ENCODE data around the gene ZCCHC24.

ZCCHC24 gene

DNA sequence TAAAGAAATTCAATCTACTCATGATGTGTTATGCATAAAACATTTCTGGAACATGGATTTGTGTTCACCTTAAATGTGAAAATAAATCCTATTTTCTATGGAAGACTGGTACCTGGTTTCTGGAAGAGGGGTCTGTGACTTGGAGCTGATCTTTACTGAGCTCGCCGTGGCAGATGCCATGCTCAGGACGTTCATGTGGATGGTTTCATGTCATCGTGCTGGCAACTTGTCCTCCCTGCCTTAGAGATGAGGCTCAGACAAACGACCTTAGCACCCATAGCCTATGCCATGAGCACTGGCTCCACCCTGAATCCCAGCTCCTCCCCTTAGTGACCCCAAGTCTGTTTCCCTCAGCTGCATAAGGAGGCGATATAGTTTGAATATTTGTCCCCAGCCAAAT is 90.8 kb downstream of the ZCCHC24 start:
- H3K4me3 ChIP-seq (ENCODE audit: low read length): no peak overlapping the region
- H3K27ac ChIP-seq (ENCODE audit: low read length): no peak overlapping the region
- H3K4me1 ChIP-seq (ENCODE audit: insufficient read depth, low read length): no peaks in the 10 kb centered on the region
- H3K27me3 ChIP-seq (ENCODE audit: insufficient read depth, low read length): no peaks in the 10 kb centered on the region
- H3K9me3 ChIP-seq (ENCODE audit: insufficient read depth, low read depth, low read length): no peaks in the 10 kb centered on the region
- H3K9ac ChIP-seq (ENCODE audit: low read depth, low read length): no peak overlapping the region
- H3K36me3 ChIP-seq (ENCODE audit: insufficient read depth, low read depth, low read length): peaks cover 62% of the 10 kb centered on the region

DNA sequence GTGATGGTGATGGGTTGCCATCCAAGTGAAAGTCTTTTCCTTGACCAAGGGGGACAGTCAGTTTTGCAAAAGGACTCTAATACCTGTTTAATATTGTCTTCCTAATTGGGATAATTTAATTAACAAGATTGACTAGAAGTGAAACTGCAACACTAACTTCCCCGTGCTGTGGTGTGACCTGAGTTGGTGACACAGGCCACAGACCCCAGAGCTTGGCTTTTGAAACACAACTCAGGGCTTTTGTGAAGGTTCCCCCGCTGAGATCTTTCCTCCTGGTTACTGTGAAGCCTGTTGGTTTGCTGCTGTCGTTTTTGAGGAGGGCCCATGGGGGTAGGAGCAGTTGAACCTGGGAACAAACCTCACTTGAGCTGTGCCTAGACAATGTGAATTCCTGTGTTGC is 91.3 kb downstream of the ZCCHC24 start:
- Histone ChIP-seq H3K9me3 (ENCODE audit: insufficient read depth, low read depth, low read length) (no peaks in the 10 kb centered on the region), H3K4me3 (ENCODE audit: low read length) (no peak overlapping the region), H3K27me3 (ENCODE audit: insufficient read depth, low read length) (no peaks in the 10 kb centered on the region), H3K9ac (ENCODE audit: low read depth, low read length) (no peak overlapping the region), H3K4me1 (ENCODE audit: insufficient read depth, low read length) (no peaks in the 10 kb centered on the region), H3K36me3 (ENCODE audit: insufficient read depth, low read depth, low read length) (peaks cover 67% of the 10 kb centered on the region), H3K27ac (ENCODE audit: low read length) (no peak overlapping the region)

DNA sequence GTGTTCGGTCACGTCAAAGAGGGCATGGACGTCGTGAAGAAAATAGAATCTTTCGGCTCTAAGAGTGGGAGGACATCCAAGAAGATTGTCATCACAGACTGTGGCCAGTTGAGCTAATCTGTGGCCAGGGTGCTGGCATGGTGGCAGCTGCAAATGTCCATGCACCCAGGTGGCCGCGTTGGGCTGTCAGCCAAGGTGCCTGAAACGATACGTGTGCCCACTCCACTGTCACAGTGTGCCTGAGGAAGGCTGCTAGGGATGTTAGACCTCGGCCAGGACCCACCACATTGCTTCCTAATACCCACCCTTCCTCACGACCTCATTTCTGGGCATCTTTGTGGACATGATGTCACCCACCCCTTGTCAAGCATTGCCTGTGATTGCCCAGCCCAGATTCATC is 91.7 kb downstream of the ZCCHC24 start:
- H3K4me3 ChIP-seq (ENCODE audit: low read length): no peak overlapping the region
- H3K27me3 ChIP-seq (ENCODE audit: insufficient read depth, low read length): no peaks in the 10 kb centered on the region
- no peak overlapping the region for H3K27ac ChIP-seq (ENCODE audit: low read length)
- H3K4me1 ChIP-seq (ENCODE audit: insufficient read depth, low read length): no peaks in the 10 kb centered on the region; the same call in 1 of the 2 replicates
- H3K36me3 ChIP-seq (ENCODE audit: insufficient read depth, low read depth, low read length): peaks cover 71% of the 10 kb centered on the region
- H3K9ac ChIP-seq (ENCODE audit: low read depth, low read length): no peak overlapping the region
- H3K9me3 ChIP-seq (ENCODE audit: insufficient read depth, low read depth, low read length): no peaks in the 10 kb centered on the region

GRCh38 chr10:79353000-79353406 is 92.4 kb downstream of the ZCCHC24 start:
- H3K4me3 ChIP-seq (ENCODE audit: low read length): no peak overlapping the region
- peaks cover 73% of the 10 kb centered on the region for H3K36me3 ChIP-seq (ENCODE audit: insufficient read depth, low read depth, low read length)
- H3K9me3 ChIP-seq (ENCODE audit: insufficient read depth, low read depth, low read length): no peaks in the 10 kb centered on the region
- no peak overlapping the region for H3K9ac ChIP-seq (ENCODE audit: low read depth, low read length)
- H3K27ac ChIP-seq (ENCODE audit: low read length): no peak overlapping the region
- H3K4me1 ChIP-seq (ENCODE audit: insufficient read depth, low read length): peaks cover 3% of the 10 kb centered on the region; the same call in 1 of the 2 replicates
- H3K27me3 ChIP-seq (ENCODE audit: insufficient read depth, low read length): no peaks in the 10 kb centered on the region

DNA sequence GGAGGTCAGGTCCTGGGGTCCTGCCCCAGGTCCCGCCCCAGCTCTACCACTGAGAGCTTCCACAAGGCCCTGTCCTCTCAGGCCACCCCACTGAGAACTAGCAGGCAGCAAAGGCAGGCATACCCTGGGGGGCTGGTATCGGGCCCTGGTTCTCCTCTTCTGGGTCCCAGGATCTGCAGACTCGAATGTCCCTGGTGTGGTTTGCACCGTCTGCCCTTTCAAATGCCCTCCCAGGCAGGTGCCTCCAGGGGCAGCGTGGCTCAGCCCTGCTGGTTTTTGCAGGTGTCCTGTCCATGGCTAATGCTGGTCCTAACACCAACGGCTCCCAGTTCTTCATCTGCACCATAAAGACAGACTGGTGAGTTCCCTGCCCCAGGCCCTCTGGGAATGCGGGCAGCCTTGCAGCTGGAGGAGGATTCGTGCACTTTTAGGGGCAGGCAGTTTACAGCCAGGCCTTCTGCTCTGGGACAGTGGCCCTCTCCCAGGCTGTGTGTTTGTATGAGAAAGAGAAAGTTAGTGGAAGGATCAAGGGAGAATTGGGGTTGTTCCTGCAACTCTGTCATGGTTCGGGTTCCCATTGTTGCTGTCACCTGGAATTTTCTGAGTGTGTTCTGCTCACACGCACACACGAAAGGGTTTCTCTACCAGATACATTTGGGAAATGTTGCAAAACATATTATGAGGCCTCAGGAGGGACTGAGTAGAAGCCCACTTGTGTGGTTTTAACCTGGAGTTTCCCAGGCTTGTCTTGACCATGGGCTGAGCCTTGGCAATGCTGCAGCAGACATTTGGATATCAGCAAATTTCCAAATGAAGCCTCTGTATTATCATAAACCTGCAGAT is 93.2 kb downstream of the ZCCHC24 start:
- H3K27me3 ChIP-seq (ENCODE audit: insufficient read depth, low read length): no peaks in the 10 kb centered on the region
- H3K4me3 ChIP-seq (ENCODE audit: low read length): no peak overlapping the region
- peaks cover 3% of the 10 kb centered on the region; the same call in 1 of the 2 replicates for H3K4me1 ChIP-seq (ENCODE audit: insufficient read depth, low read length)
- peaks cover 73% of the 10 kb centered on the region for H3K36me3 ChIP-seq (ENCODE audit: insufficient read depth, low read depth, low read length)
- no peak overlapping the region for H3K9ac ChIP-seq (ENCODE audit: low read depth, low read length)
- no peak overlapping the region for H3K27ac ChIP-seq (ENCODE audit: low read length)
- no peaks in the 10 kb centered on the region for H3K9me3 ChIP-seq (ENCODE audit: insufficient read depth, low read depth, low read length)

- Histone ChIP-seq H3K27ac (ENCODE audit: low read length) (no peak overlapping the region), H3K4me1 (ENCODE audit: insufficient read depth, low read length) (peaks cover 9% of the 10 kb centered on the region; the same call in 1 of the 2 replicates), H3K27me3 (ENCODE audit: insufficient read depth, low read length) (no peaks in the 10 kb centered on the region), H3K36me3 (ENCODE audit: insufficient read depth, low read depth, low read length) (peaks cover 73% of the 10 kb centered on the region), H3K4me3 (ENCODE audit: low read length) (no peak overlapping the region), H3K9me3 (ENCODE audit: insufficient read depth, low read depth, low read length) (no peaks in the 10 kb centered on the region), H3K9ac (ENCODE audit: low read depth, low read length) (no peak overlapping the region)
These were observed 94.1 kb downstream of the ZCCHC24 start for GRCh38 chr10:79351332-79351731.

DNA sequence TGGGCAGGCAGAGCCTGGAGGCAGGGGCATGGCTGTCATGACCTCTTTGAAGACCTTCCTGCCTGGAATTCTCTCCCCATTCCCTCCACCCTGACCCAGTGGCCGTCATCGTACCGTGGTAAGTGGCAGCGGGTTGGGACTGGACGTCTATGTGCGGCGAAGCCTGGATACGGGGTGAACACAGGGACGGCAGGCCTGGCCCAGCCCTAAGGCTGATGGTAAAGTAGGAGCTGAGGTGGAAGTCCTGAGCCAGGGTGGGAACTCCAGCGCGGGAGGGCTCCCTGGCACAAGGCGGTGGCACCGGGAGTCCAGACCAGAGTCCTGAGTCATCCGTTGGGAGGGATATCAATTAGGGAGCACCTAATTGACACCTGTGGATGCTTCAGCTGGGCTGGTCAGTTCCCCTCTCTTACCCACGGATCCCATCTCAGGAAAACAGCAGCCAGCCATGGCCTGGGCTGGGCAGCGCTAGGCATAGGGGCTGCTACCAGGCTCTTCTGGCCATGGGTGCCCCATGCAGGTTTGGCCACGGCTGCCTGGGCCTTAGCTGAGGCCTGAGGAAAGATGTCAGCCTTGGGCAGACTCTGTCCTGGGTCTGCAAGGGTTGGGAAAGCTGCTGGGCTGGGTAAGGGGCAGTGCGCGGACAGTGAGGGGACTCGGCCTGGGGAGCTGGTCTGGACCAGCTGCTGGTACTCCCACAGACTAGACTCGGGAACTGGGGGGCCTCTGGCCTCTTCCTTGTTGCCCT is 94.8 kb downstream of the ZCCHC24 start:
- Histone ChIP-seq H3K27me3 (ENCODE audit: insufficient read depth, low read length) (no peaks in the 10 kb centered on the region), H3K4me3 (ENCODE audit: low read length) (no peak overlapping the region), H3K9me3 (ENCODE audit: insufficient read depth, low read depth, low read length) (no peaks in the 10 kb centered on the region), H3K4me1 (ENCODE audit: insufficient read depth, low read length) (peaks cover 9% of the 10 kb centered on the region; the same call in 1 of the 2 replicates), H3K36me3 (ENCODE audit: insufficient read depth, low read depth, low read length) (peaks cover 70% of the 10 kb centered on the region), H3K27ac (ENCODE audit: low read length) (no peak overlapping the region), H3K9ac (ENCODE audit: low read depth, low read length) (no peak overlapping the region)

DNA sequence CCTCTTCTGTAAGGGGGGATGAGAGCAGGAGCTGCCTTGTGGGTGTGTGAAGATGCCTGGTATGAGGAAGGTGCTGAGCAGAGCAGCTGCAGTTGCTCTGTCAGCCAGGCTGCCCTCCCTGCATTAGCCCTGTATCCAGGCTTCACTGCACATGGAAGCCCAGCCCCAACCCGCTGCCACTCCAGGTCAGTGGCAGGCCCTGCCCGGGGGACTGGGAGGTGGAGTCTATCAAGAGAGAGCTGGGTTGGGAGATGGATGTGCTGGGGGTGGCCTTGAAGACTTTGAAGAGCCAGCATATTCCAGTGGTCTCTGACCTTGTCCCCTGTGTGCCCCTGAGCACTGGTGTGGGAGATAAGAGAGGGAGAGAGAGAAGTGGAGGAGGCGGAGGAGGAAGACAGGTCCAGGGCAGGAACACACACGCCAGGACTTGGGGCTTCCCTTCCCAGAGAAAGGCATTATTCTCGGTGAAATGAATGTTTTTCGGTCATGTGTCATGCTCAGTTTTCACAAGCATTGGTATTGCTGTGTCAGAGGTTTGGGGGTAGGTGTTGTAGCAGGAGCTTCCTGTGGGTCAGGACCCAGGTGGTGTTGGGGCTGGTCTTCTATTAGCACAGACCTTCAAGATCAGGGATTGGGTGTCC is 95.5 kb downstream of the ZCCHC24 start:
- H3K9ac ChIP-seq (ENCODE audit: low read depth, low read length): no peak overlapping the region
- peaks cover 63% of the 10 kb centered on the region for H3K36me3 ChIP-seq (ENCODE audit: insufficient read depth, low read depth, low read length)
- no peaks in the 10 kb centered on the region for H3K27me3 ChIP-seq (ENCODE audit: insufficient read depth, low read length)
- no peak overlapping the region for H3K4me3 ChIP-seq (ENCODE audit: low read length)
- H3K4me1 ChIP-seq (ENCODE audit: insufficient read depth, low read length): peaks cover 9% of the 10 kb centered on the region; the same call in 1 of the 2 replicates
- no peaks in the 10 kb centered on the region for H3K9me3 ChIP-seq (ENCODE audit: insufficient read depth, low read depth, low read length)
- no peak overlapping the region for H3K27ac ChIP-seq (ENCODE audit: low read length)

DNA sequence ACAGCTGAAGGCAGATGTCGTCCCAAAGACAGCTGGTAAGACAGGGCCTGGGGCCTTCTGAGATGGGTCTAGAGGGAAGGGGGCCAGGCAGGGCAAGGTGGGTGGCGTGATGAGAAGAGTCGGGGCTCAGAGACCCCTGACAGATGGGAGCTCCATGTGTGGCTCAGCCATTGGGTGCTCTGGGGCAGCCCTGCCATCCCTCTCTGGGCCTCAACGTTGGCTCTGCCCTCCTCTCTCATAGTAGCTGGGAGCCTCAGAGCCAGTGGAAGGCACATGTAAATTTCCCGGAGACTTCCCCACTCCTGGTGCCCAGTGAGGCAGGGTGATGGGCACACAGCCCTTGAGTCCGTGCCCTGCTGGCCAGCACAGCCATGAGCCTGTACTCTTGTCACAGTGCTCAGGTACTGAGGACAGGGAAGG is 96.3 kb downstream of the ZCCHC24 start:
- H3K9me3 ChIP-seq (ENCODE audit: insufficient read depth, low read depth, low read length): no peaks in the 10 kb centered on the region
- no peak overlapping the region for H3K4me3 ChIP-seq (ENCODE audit: low read length)
- H3K36me3 ChIP-seq (ENCODE audit: insufficient read depth, low read depth, low read length): peaks cover 55% of the 10 kb centered on the region
- H3K9ac ChIP-seq (ENCODE audit: low read depth, low read length): no peak overlapping the region
- no peak overlapping the region for H3K27ac ChIP-seq (ENCODE audit: low read length)
- H3K4me1 ChIP-seq (ENCODE audit: insufficient read depth, low read length): peaks cover 9% of the 10 kb centered on the region; the same call in 1 of the 2 replicates
- no peaks in the 10 kb centered on the region for H3K27me3 ChIP-seq (ENCODE audit: insufficient read depth, low read length)

GRCh38 chr10:79348640-79348988 is 96.8 kb downstream of the ZCCHC24 start:
- H3K27me3 ChIP-seq (ENCODE audit: insufficient read depth, low read length): no peaks in the 10 kb centered on the region
- H3K36me3 ChIP-seq (ENCODE audit: insufficient read depth, low read depth, low read length): peaks cover 50% of the 10 kb centered on the region
- peaks cover 9% of the 10 kb centered on the region; the same call in 1 of the 2 replicates for H3K4me1 ChIP-seq (ENCODE audit: insufficient read depth, low read length)
- H3K27ac ChIP-seq (ENCODE audit: low read length): no peak overlapping the region
- H3K9ac ChIP-seq (ENCODE audit: low read depth, low read length): peak overlapping the region; percentile 80; the same call in 1 of the 2 replicates
- peak overlapping the region; percentile 79; the same call in 1 of the 2 replicates for H3K4me3 ChIP-seq (ENCODE audit: low read length)
- no peaks in the 10 kb centered on the region for H3K9me3 ChIP-seq (ENCODE audit: insufficient read depth, low read depth, low read length)

GRCh38 chr10:79347894-79348639 is 97.4 kb downstream of the ZCCHC24 start:
- Histone ChIP-seq H3K27ac (ENCODE audit: low read length) (no peak overlapping the region), H3K9ac (ENCODE audit: low read depth, low read length) (peak overlapping the region; percentile 80), H3K27me3 (ENCODE audit: insufficient read depth, low read length) (no peaks in the 10 kb centered on the region), H3K36me3 (ENCODE audit: insufficient read depth, low read depth, low read length) (peaks cover 44% of the 10 kb centered on the region), H3K4me3 (ENCODE audit: low read length) (peak overlapping the region; percentile 79), H3K4me1 (ENCODE audit: insufficient read depth, low read length) (peaks cover 9% of the 10 kb centered on the region; the same call in 1 of the 2 replicates), H3K9me3 (ENCODE audit: insufficient read depth, low read depth, low read length) (no peaks in the 10 kb centered on the region)
